K562 (cell line): ENCODE measurements around the gene TTLL10. TPM values are rescaled to one million over a fixed set of nuclear protein-coding genes. Genes with fewer than 3 reads are reported as not detected.

Source experiments
- ATAC-seq: fragments of 200-7000 bp; cut with Tn5 transposase; 3 replicates; pipeline ENCODE4 v1.9.1; 2020; ENCODE audit warnings: moderate library complexity
- BruUV-seq: library from RNA; stranded (reverse); fragments of 400-500 nt; replicated peaks from 2 replicates; lab custom pipeline; 2021; lab: Mats Ljungman, UMichigan
- CTCF ChIA-PET: fragments of 300-600 bp; formaldehyde crosslinking; extraction: SDS; loops from one replicate; lab custom pipeline; 2021; ENCODE audit warnings: low intra/inter-chr PET ratio; lab: Yijun Ruan, JAX
- POLR2A ChIA-PET: fragments of 300-600, 350-650 bp; sonication (Branson Sonifier 250); formaldehyde crosslinking; extraction: SDS; loops from one replicate; lab custom pipeline; 2021; ENCODE audit warnings: antibody characterized with exemption, inconsistent platforms; lab: Yijun Ruan, JAX
- DNase-seq, 4 experiments: peaks; one replicate each; pipeline versions ENCODE4 v3.0.0 to v3.0.0-alpha.2; 2011 to 2018; ENCODE audit warnings: low spot score in 3 of 4, mixed read lengths in 3 of 4; ENCODE audit errors: extremely low read depth in 1 of 4
- FAIRE-seq: peaks from 2 replicates; lab custom pipeline; 2011; peaks lifted over from hg19 to GRCh38; lab: Jason Lieb, UNC
- H2AFZ ChIP-seq: 2 replicates; pipeline ENCODE4 v1.6.0; 2011; ENCODE audit warnings: low read depth, low read length, control low read depth, inconsistent platforms
- H3K27ac ChIP-seq: fragments of 200-600 bp; 3 replicates; pipeline ENCODE4 v1.8.0; 2011; ENCODE audit warnings: low read depth, mild to moderate bottlenecking, control low read depth, inconsistent platforms, low read length, moderate library complexity, mixed read lengths; ENCODE audit errors: extremely low read depth
- H3K27me3 ChIP-seq, 2 experiments: fragments of 300-600 bp in 1 of 2; 2 replicates in 1 of 2; 3 replicates in 1 of 2; pipeline versions ENCODE4 v1.6.0 to v1.8.0; 2011; ENCODE audit warnings: inconsistent platforms in 2 of 2, low read length in 2 of 2, mild to moderate bottlenecking in 1 of 2, mixed read lengths in 1 of 2, moderate library complexity in 1 of 2; ENCODE audit not compliant: control insufficient read depth in 2 of 2, insufficient read depth in 2 of 2
- H3K36me3 ChIP-seq: fragments of 300-600 bp; 3 replicates; pipeline ENCODE4 v1.8.0; 2011; ENCODE audit warnings: mild to moderate bottlenecking, low read length, inconsistent platforms; ENCODE audit not compliant: control insufficient read depth, insufficient read depth
- H3K4me1 ChIP-seq, 2 experiments: fragments of 200-600 bp in 1 of 2; replicated peaks in 1 of 2; 2 replicates in 1 of 2; 3 replicates in 1 of 2; pipeline versions ENCODE4 v1.5.1 to v1.8.0; 2011; ENCODE audit warnings: inconsistent platforms in 2 of 2, low read length in 2 of 2, mild to moderate bottlenecking in 1 of 2, mixed read lengths in 1 of 2, moderate library complexity in 1 of 2; ENCODE audit not compliant: control insufficient read depth in 2 of 2, insufficient read depth in 2 of 2
- H3K4me2 ChIP-seq: 2 replicates; pipeline ENCODE4 v1.6.1; 2011; ENCODE audit warnings: low read length, control low read depth, inconsistent platforms, mixed read lengths; ENCODE audit not compliant: insufficient read depth
- H3K4me3 ChIP-seq: fragments of 200-600 bp; sonication (generic), shearing (Covaris generic); 2 replicates; pipeline ENCODE4 v1.5.1; 2016; ENCODE audit warnings: control low read depth, inconsistent platforms
- H3K79me2 ChIP-seq: fragments of 200-600 bp; 3 replicates; pipeline ENCODE4 v1.8.0; 2011; ENCODE audit warnings: low read length, inconsistent platforms; ENCODE audit not compliant: control insufficient read depth, insufficient read depth
- H3K9ac ChIP-seq, 2 experiments: 2 replicates each; pipeline versions ENCODE4 v1.6.0 to v1.6.1; 2011; ENCODE audit warnings: low read depth in 2 of 2, low read length in 2 of 2, control low read depth in 1 of 2, inconsistent platforms in 1 of 2, mild to moderate bottlenecking in 1 of 2, mixed read lengths in 1 of 2; ENCODE audit not compliant: insufficient read depth in 1 of 2
- H3K9me1 ChIP-seq: one replicate; pipeline ENCODE4 v1.6.0; 2011; ENCODE audit warnings: inconsistent platforms, mild to moderate bottlenecking, low read length, moderate library complexity; ENCODE audit not compliant: control insufficient read depth, insufficient read depth
- H3K9me3 ChIP-seq: replicated peaks from 2 replicates; pipeline ENCODE4 v1.5.1; 2011; ENCODE audit warnings: low read depth, low read length, inconsistent platforms; ENCODE audit not compliant: control insufficient read depth, insufficient read depth
- H4K20me1 ChIP-seq: replicated peaks from 2 replicates; pipeline ENCODE4 v1.6.1; 2011; ENCODE audit warnings: low read length, inconsistent platforms, mixed read lengths; ENCODE audit not compliant: control insufficient read depth, insufficient read depth
- COPS2 ChIP-seq: fragments of 450-650 bp; conservative IDR thresholded peaks from 2 replicates; pipeline ENCODE4 v1.6.1; 2016; ENCODE audit warnings: mild to moderate bottlenecking, moderate library complexity
- GABPB1 ChIP-seq: sonication (generic); formaldehyde crosslinking; IDR thresholded peaks from 2 replicates; pipeline ENCODE4 v1.8.0; 2022; ENCODE audit warnings: mild to moderate bottlenecking, missing genetic modification reagents
- ZNF263 ChIP-seq: sonication (generic); formaldehyde crosslinking; IDR thresholded peaks from 2 replicates; pipeline ENCODE4 v1.8.0; 2022; ENCODE audit warnings: mild to moderate bottlenecking, missing genetic modification reagents, borderline replicate concordance
- WGBS: fragments of 100-300 bp; shearing (Covaris generic); methylation state at CpG from one replicate; pipeline ENCODE4 v1.1.6; 2016; ENCODE audit warnings: low coverage, mixed read lengths; ENCODE audit not compliant: insufficient coverage; ENCODE audit errors: missing lambda C conversion rate; 5-methylcytosine and 5-hydroxymethylcytosine counted together
- in situ Hi-C: fragments of 300-500 bp; cut with MboI; formaldehyde crosslinking; loops from 4 replicates; pipeline ENCODE4 v1.15.0; 2018; ENCODE audit warnings: inconsistent platforms, mixed read lengths
- intact Hi-C: fragments of 100-400 bp; cut with micrococcal nuclease; formaldehyde crosslinking; loops from 2 replicates; pipeline ENCODE4 v1.14.2; 2022
- polyA plus RNA-seq, 8 experiments: library from polyadenylated mRNA; depleted of rRNA in 4 of 8; stranded (reverse) in 5 of 8; unstranded in 3 of 8; fragments of >200 nt; fragmentation: Nextera tagmentation in 2 of 8; fragmentation: Illumina TruSeq in 1 of 8; extraction: Ambion mirVana in 2 of 8; extraction: Trizol in 1 of 8; gene quantifications; 2 replicates each; pipeline versions ENCODE4 v1.2.1 to v1.2.3, GENCODE V29; 2011 to 2014; ENCODE audit warnings: inconsistent platforms in 1 of 8, missing spikeins in 1 of 8
- total RNA-seq, 7 experiments: library from RNA; depleted of rRNA in 6 of 7; stranded (reverse); fragments of >200 nt in 6 of 7; fragmentation: Illumina TruSeq in 2 of 7; extraction: Trizol in 2 of 7; gene quantifications; 2 replicates each; pipeline versions ENCODE4 v1.2.1 to v1.2.3, GENCODE V29; 2011 to 2021; ENCODE audit warnings: low replicate concordance in 1 of 7

TTLL10 gene
- total and polyA plus RNA-seq, 9 of the 15 experiments (the other 6 are each of a cell fraction or from before 2014, with no cell fraction given) = not detected

GRCh38 chr1:1183833-1184775 is 10.4 kb downstream of the TTLL10 start:
- no peak for FAIRE-seq

More at GRCh38 chr1:1183833-1184775, 10.4 kb downstream of the TTLL10 start:
- ChIA-PET POLR2A (interaction anchor here (0.6 to 1.0 kb wide), 2 partner anchors 29 to 404 kb away, joined by 3 to 4 read pairs; no protein-coding TSS in a partner anchor), CTCF (no interaction called here)
- intact Hi-C loops (no loop called here), in situ Hi-C loops (no loop called here)
- peaks cover 8 to 17% of the 10 kb centered on the region in 2 experiments; a peak in 4 of 5 replicates for H3K27me3 ChIP-seq
- H3K4me2 ChIP-seq = no peak overlapping the region
- no peaks in the 10 kb centered on the region for H3K79me2 ChIP-seq
- TF ChIP-seq COPS2 (no peak), GABPB1 (CRISPR knock-in tag) (0 out of 2 replicates have a peak, but pooled peaks have one; percentile 8), ZNF263 (CRISPR knock-in tag) (no peak)
- no peak overlapping the region for H3K4me3 ChIP-seq
- DNase-seq (peak in 2 of 4 experiments; percentile 56 to 68), ATAC-seq (peak; percentile 2; the same call in 1 of the 3 replicates)
- H3K36me3 ChIP-seq = no peaks in the 10 kb centered on the region
- 60% methylated on average over 30 of the region's 33 CpGs for WGBS
- H3K27ac ChIP-seq = no peak overlapping the region
- no TSS peak for BruUV-seq
- no peak overlapping the region for H2AFZ ChIP-seq
- H3K9me1 ChIP-seq = no peaks in the 10 kb centered on the region
- H3K4me1 ChIP-seq = peaks cover 10 to 63% of the 10 kb centered on the region in 2 experiments
- 0 out of 4 replicates have a peak overlapping the region, but pooled peaks of 1 of the 2 experiments have one; percentile 23 for H3K9ac ChIP-seq
- H4K20me1 ChIP-seq = no peaks in the 10 kb centered on the region
- no peaks in the 10 kb centered on the region for H3K9me3 ChIP-seq
